GM12878 (cell line): ENCODE measurements around the gene NTN1. TPM values are rescaled to one million over a fixed set of nuclear protein-coding genes. Genes with fewer than 3 reads are reported as not detected.

Experiments
- ATF7 ChIP-seq: fragments of 450-650 bp; IDR thresholded peaks from 2 replicates; pipeline ENCODE4 v1.6.1; 2016; ENCODE audit warnings: low read depth, mild to moderate bottlenecking
- BCL11A ChIP-seq: IDR thresholded peaks from 2 replicates; pipeline ENCODE4 v1.6.1; 2011; ENCODE audit warnings: low read depth, low read length
- BHLHE40 ChIP-seq, 2 experiments: fragments of 450-650 bp in 1 of 2; IDR thresholded peaks; 2 replicates each; pipeline ENCODE4 v1.6.1; 2011 to 2017; ENCODE audit warnings: low read depth in 2 of 2, borderline replicate concordance in 1 of 2, improper control_type of control experiment in 1 of 2, low read length in 1 of 2, mild to moderate bottlenecking in 1 of 2
- CHD1 ChIP-seq: IDR thresholded peaks from 2 replicates; pipeline ENCODE4 v1.6.1; 2012; ENCODE audit warnings: low read depth, low read length, improper control_type of control experiment
- CHD2 ChIP-seq: IDR thresholded peaks from 2 replicates; pipeline ENCODE4 v1.6.1; 2011; ENCODE audit warnings: low read depth, low read length, improper control_type of control experiment, borderline replicate concordance
- EP300 ChIP-seq, 2 experiments: fragments of 150-350 bp in 1 of 2; IDR thresholded peaks; 2 replicates each; pipeline ENCODE4 v1.6.1; 2011 to 2012; ENCODE audit warnings: low read depth in 2 of 2, low read length in 2 of 2, borderline replicate concordance in 1 of 2, improper control_type of control experiment in 1 of 2, inconsistent platforms in 1 of 2; ENCODE audit not compliant: control insufficient read depth in 1 of 2
- HCFC1 ChIP-seq: fragments of 150-350 bp; IDR thresholded peaks from 2 replicates; pipeline ENCODE4 v1.6.1; 2014; ENCODE audit warnings: low read length
- HDGF ChIP-seq: fragments of 450-650 bp; IDR thresholded peaks from 2 replicates; pipeline ENCODE4 v1.6.1; 2016; ENCODE audit warnings: antibody characterized with exemption
- HSF1 ChIP-seq: fragments of 150-350 bp; IDR thresholded peaks from 2 replicates; pipeline ENCODE4 v1.6.1; 2014; ENCODE audit warnings: mild to moderate bottlenecking, low read depth, low read length
- MEF2A ChIP-seq: IDR thresholded peaks from 2 replicates; pipeline ENCODE4 v1.6.1; 2011; ENCODE audit warnings: low read depth, mild to moderate bottlenecking, low read length, moderate library complexity; ENCODE audit not compliant: insufficient read depth
- MLLT1 ChIP-seq: fragments of 450-650 bp; IDR thresholded peaks from 2 replicates; pipeline ENCODE4 v1.6.1; 2016; ENCODE audit warnings: mild to moderate bottlenecking
- NR2F1 ChIP-seq: fragments of 450-650 bp; conservative IDR thresholded peaks from 2 replicates; pipeline ENCODE4 v1.6.1; 2017; ENCODE audit warnings: mild to moderate bottlenecking
- PAX8 ChIP-seq: fragments of 450-650 bp; IDR thresholded peaks from 2 replicates; pipeline ENCODE4 v1.6.1; 2017; ENCODE audit warnings: mild to moderate bottlenecking, moderate library complexity
- POU2F2 ChIP-seq: IDR thresholded peaks from 3 replicates; pipeline ENCODE4 v1.6.1; 2011; ENCODE audit warnings: low read depth, mild to moderate bottlenecking, low read length, borderline replicate concordance
- RAD51 ChIP-seq: fragments of 450-650 bp; IDR thresholded peaks from 2 replicates; pipeline ENCODE4 v1.6.1; 2016; ENCODE audit warnings: moderate library complexity, mild to moderate bottlenecking, inconsistent platforms
- RB1 ChIP-seq: fragments of 450-650 bp; formaldehyde crosslinking; IDR thresholded peaks from 2 replicates; pipeline ENCODE4 v1.6.1; 2017; ENCODE audit warnings: mild to moderate bottlenecking, borderline replicate concordance
- SUZ12 ChIP-seq: fragments of 200-600 bp; sonication (generic); IDR thresholded peaks from one replicate; pipeline ENCODE4 v1.6.1; 2018; ENCODE audit warnings: antibody characterized with exemption, mild to moderate bottlenecking; ENCODE audit not compliant: unreplicated experiment
- TCF12 ChIP-seq: IDR thresholded peaks from 2 replicates; pipeline ENCODE4 v1.6.1; 2011; ENCODE audit warnings: low read depth, mild to moderate bottlenecking, low read length
- USF1 ChIP-seq: IDR thresholded peaks from 2 replicates; pipeline ENCODE4 v1.6.1; 2011; ENCODE audit warnings: borderline replicate concordance, low read depth, mild to moderate bottlenecking, moderate library complexity, mixed read lengths, low read length; ENCODE audit not compliant: insufficient read depth; ENCODE audit errors: extremely low read length
- USF2 ChIP-seq: IDR thresholded peaks from 2 replicates; pipeline ENCODE4 v1.6.1; 2011; ENCODE audit warnings: low read depth, low read length, improper control_type of control experiment, borderline replicate concordance
- ZZZ3 ChIP-seq: IDR thresholded peaks from 2 replicates; pipeline ENCODE4 v1.6.1; 2011; ENCODE audit warnings: low read depth; ENCODE audit not compliant: control insufficient read depth, insufficient read length
- polyA plus RNA-seq, 11 experiments: library from polyadenylated mRNA; depleted of rRNA in 4 of 11; unstranded in 6 of 11; stranded (reverse) in 5 of 11; fragments of >200 nt; fragmentation: Nextera tagmentation in 4 of 11; fragmentation: Illumina TruSeq in 1 of 11; extraction: Ambion mirVana in 4 of 11; extraction: Trizol in 1 of 11; gene quantifications; 1 replicate in 1 of 11; 2 replicates in 10 of 11; pipeline versions ENCODE4 v1.2.1 to v1.2.3, GENCODE V29; 2011 to 2016; ENCODE audit warnings: inconsistent platforms in 2 of 11, missing spikeins in 2 of 11, low read depth in 1 of 11
- total RNA-seq, 4 experiments: library from RNA; depleted of rRNA in 3 of 4; stranded (reverse); fragments of >200 nt in 3 of 4; fragmentation: Illumina TruSeq in 1 of 4; extraction: Trizol in 1 of 4; gene quantifications; 2 replicates each; pipeline versions ENCODE4 v1.2.1 to v1.2.3, GENCODE V29; 2013 to 2021

Gene NTN1
- total and polyA plus RNA-seq, 10 of the 15 experiments (the other 5 are each of a cell fraction or from before 2014, with no cell fraction given), result 0.02 to 0.89 (median 0.35) TPM

GRCh38 chr17:9200699-9201359 lies 179.5 kb downstream of the NTN1 start (continued):
- no peak for TF ChIP-seq USF2
- TF ChIP-seq ZZZ3, result no peak
- TF ChIP-seq RAD51, result 0 out of 2 replicates have a peak, but pooled peaks have one; percentile 3
- no peak; a peak in 1 of 4 replicates for TF ChIP-seq BHLHE40 (IDR thresholded peaks at IDR 0.05; ENCODE audit: borderline replicate concordance in 1 of 2, low read depth in 2 of 2, low read length in 1 of 2)
- TF ChIP-seq CHD1, result no peak
- TF ChIP-seq HSF1, result no peak
- TF ChIP-seq EP300 (IDR thresholded peaks at IDR 0.05; ENCODE audit: borderline replicate concordance in 1 of 2, control insufficient read depth in 1 of 2, low read depth in 2 of 2, low read length in 2 of 2), result no peak
- no peak for TF ChIP-seq HCFC1
- peak; percentile 68; the same call in 2 of the 3 replicates for TF ChIP-seq POU2F2
- TF ChIP-seq NR2F1, result peak; percentile 67
- TF ChIP-seq SUZ12, result no peak
- 0 out of 2 replicates have a peak, but pooled peaks have one; percentile 47 for TF ChIP-seq PAX8
- TF ChIP-seq TCF12, result peak; percentile 72
- TF ChIP-seq BCL11A, result no peak
- 0 out of 2 replicates have a peak, but pooled peaks have one; percentile 63 for TF ChIP-seq ATF7
- TF ChIP-seq HDGF, result 0 out of 2 replicates have a peak, but pooled peaks have one; percentile 40
- no peak for TF ChIP-seq USF1
- no peak for TF ChIP-seq RB1
- no peak for TF ChIP-seq MLLT1
- 0 out of 2 replicates have a peak, but pooled peaks have one; percentile 3 for TF ChIP-seq MEF2A
- no peak for TF ChIP-seq CHD2
- TF ChIP-seq, all 136 proteins: peak for 17
